A172 (cell line): ENCODE measurements around the gene PRRT4. TPM values are rescaled to one million over a fixed set of nuclear protein-coding genes. Genes with fewer than 3 reads are reported as not detected.

Source experiments
- DNase-seq: peaks from one replicate; pipeline ENCODE4 v3.0.0-alpha.2; 2015; ENCODE audit warnings: low spot score
- total RNA-seq: library from RNA; depleted of rRNA; stranded (reverse); fragments of >200 nt; shearing (Covaris generic); gene quantifications from 2 replicates; pipeline ENCODE4 v1.2.3, GENCODE V29; 2014

The PRRT4 gene
- total RNA-seq, 1 experiment from 2014 or later, result 1.6 TPM

- no peak for DNase-seq
These were observed 34.3 kb upstream of the PRRT4 start for GRCh38 chr7:128395748-128396147.

- DNase-seq, result no peak
These were observed 33.5 kb upstream of the PRRT4 start for GRCh38 chr7:128394904-128395496.

- no peak for DNase-seq
These were observed 32.2 kb upstream of the PRRT4 start for GRCh38 chr7:128393526-128394330.

GRCh38 chr7:128392446-128393327, 31.2 kb upstream of the PRRT4 start:
- no peak for DNase-seq

GRCh38 chr7:128391805-128392204, 30.3 kb upstream of the PRRT4 start:
- no peak for DNase-seq

- DNase-seq, result no peak
These were observed 29.5 kb upstream of the PRRT4 start for GRCh38 chr7:128390871-128391565.

- DNase-seq, result no peak
These were observed 28.3 kb upstream of the PRRT4 start for GRCh38 chr7:128389618-128390329.

GRCh38 chr7:128389085-128389617, 27.7 kb upstream of the PRRT4 start:
- DNase-seq, result no peak

- DNase-seq, result no peak
These were observed 26.6 kb upstream of the PRRT4 start for GRCh38 chr7:128388145-128388485.

- peak; percentile 48 for DNase-seq
These were observed 26.0 kb upstream of the PRRT4 start for GRCh38 chr7:128387216-128388144.

GRCh38 chr7:128385988-128386925, 24.8 kb upstream of the PRRT4 start:
- DNase-seq, result no peak

- DNase-seq, result no peak
These were observed 23.2 kb upstream of the PRRT4 start for GRCh38 chr7:128384726-128385125.

GRCh38 chr7:128383776-128384175, 22.3 kb upstream of the PRRT4 start:
- no peak for DNase-seq

GRCh38 chr7:128381161-128381821, 19.8 kb upstream of the PRRT4 start:
- no peak for DNase-seq

- DNase-seq, result no peak
These were observed 19.1 kb upstream of the PRRT4 start for GRCh38 chr7:128380483-128381106.

GRCh38 chr7:128379900-128380479, 18.5 kb upstream of the PRRT4 start:
- DNase-seq, result no peak

GRCh38 chr7:128378637-128379036, 17.1 kb upstream of the PRRT4 start:
- no peak for DNase-seq
